K562 (cell line): ENCODE results near the gene PRKAG2. TPM values are rescaled to one million over a fixed set of nuclear protein-coding genes. Genes with fewer than 3 reads are reported as not detected.

ENCODE experiments used
- ATAC-seq: fragments of 200-7000 bp; cut with Tn5 transposase; 3 replicates; pipeline ENCODE4 v1.9.1; 2020; ENCODE audit warnings: moderate library complexity
- BruUV-seq: library from RNA; stranded (reverse); fragments of 400-500 nt; replicated peaks from 2 replicates; lab custom pipeline; 2021; lab: Mats Ljungman, UMichigan
- CTCF ChIA-PET: fragments of 300-600 bp; formaldehyde crosslinking; extraction: SDS; loops from one replicate; lab custom pipeline; 2021; ENCODE audit warnings: low intra/inter-chr PET ratio; lab: Yijun Ruan, JAX
- POLR2A ChIA-PET: fragments of 300-600, 350-650 bp; sonication (Branson Sonifier 250); formaldehyde crosslinking; extraction: SDS; loops from one replicate; lab custom pipeline; 2021; ENCODE audit warnings: antibody characterized with exemption, inconsistent platforms; lab: Yijun Ruan, JAX
- DNase-seq, 4 experiments: peaks; one replicate each; pipeline versions ENCODE4 v3.0.0 to v3.0.0-alpha.2; 2011 to 2018; ENCODE audit warnings: low spot score in 3 of 4, mixed read lengths in 3 of 4; ENCODE audit errors: extremely low read depth in 1 of 4
- FAIRE-seq: peaks from 2 replicates; lab custom pipeline; 2011; peaks lifted over from hg19 to GRCh38; lab: Jason Lieb, UNC
- H2AFZ ChIP-seq: 2 replicates; pipeline ENCODE4 v1.6.0; 2011; ENCODE audit warnings: low read depth, low read length, control low read depth, inconsistent platforms
- H3K27ac ChIP-seq: fragments of 200-600 bp; 3 replicates; pipeline ENCODE4 v1.8.0; 2011; ENCODE audit warnings: low read depth, mild to moderate bottlenecking, control low read depth, inconsistent platforms, low read length, moderate library complexity, mixed read lengths; ENCODE audit errors: extremely low read depth
- H3K27me3 ChIP-seq, 2 experiments: fragments of 300-600 bp in 1 of 2; 2 replicates in 1 of 2; 3 replicates in 1 of 2; pipeline versions ENCODE4 v1.6.0 to v1.8.0; 2011; ENCODE audit warnings: inconsistent platforms in 2 of 2, low read length in 2 of 2, mild to moderate bottlenecking in 1 of 2, mixed read lengths in 1 of 2, moderate library complexity in 1 of 2; ENCODE audit not compliant: control insufficient read depth in 2 of 2, insufficient read depth in 2 of 2
- H3K36me3 ChIP-seq: fragments of 300-600 bp; 3 replicates; pipeline ENCODE4 v1.8.0; 2011; ENCODE audit warnings: mild to moderate bottlenecking, low read length, inconsistent platforms; ENCODE audit not compliant: control insufficient read depth, insufficient read depth
- H3K4me1 ChIP-seq, 2 experiments: fragments of 200-600 bp in 1 of 2; replicated peaks in 1 of 2; 2 replicates in 1 of 2; 3 replicates in 1 of 2; pipeline versions ENCODE4 v1.5.1 to v1.8.0; 2011; ENCODE audit warnings: inconsistent platforms in 2 of 2, low read length in 2 of 2, mild to moderate bottlenecking in 1 of 2, mixed read lengths in 1 of 2, moderate library complexity in 1 of 2; ENCODE audit not compliant: control insufficient read depth in 2 of 2, insufficient read depth in 2 of 2
- H3K4me2 ChIP-seq: 2 replicates; pipeline ENCODE4 v1.6.1; 2011; ENCODE audit warnings: low read length, control low read depth, inconsistent platforms, mixed read lengths; ENCODE audit not compliant: insufficient read depth
- H3K4me3 ChIP-seq: fragments of 200-600 bp; sonication (generic), shearing (Covaris generic); 2 replicates; pipeline ENCODE4 v1.5.1; 2016; ENCODE audit warnings: control low read depth, inconsistent platforms
- H3K79me2 ChIP-seq: fragments of 200-600 bp; 3 replicates; pipeline ENCODE4 v1.8.0; 2011; ENCODE audit warnings: low read length, inconsistent platforms; ENCODE audit not compliant: control insufficient read depth, insufficient read depth
- H3K9ac ChIP-seq, 2 experiments: 2 replicates each; pipeline versions ENCODE4 v1.6.0 to v1.6.1; 2011; ENCODE audit warnings: low read depth in 2 of 2, low read length in 2 of 2, control low read depth in 1 of 2, inconsistent platforms in 1 of 2, mild to moderate bottlenecking in 1 of 2, mixed read lengths in 1 of 2; ENCODE audit not compliant: insufficient read depth in 1 of 2
- H3K9me1 ChIP-seq: one replicate; pipeline ENCODE4 v1.6.0; 2011; ENCODE audit warnings: inconsistent platforms, mild to moderate bottlenecking, low read length, moderate library complexity; ENCODE audit not compliant: control insufficient read depth, insufficient read depth
- H3K9me3 ChIP-seq: replicated peaks from 2 replicates; pipeline ENCODE4 v1.5.1; 2011; ENCODE audit warnings: low read depth, low read length, inconsistent platforms; ENCODE audit not compliant: control insufficient read depth, insufficient read depth
- H4K20me1 ChIP-seq: replicated peaks from 2 replicates; pipeline ENCODE4 v1.6.1; 2011; ENCODE audit warnings: low read length, inconsistent platforms, mixed read lengths; ENCODE audit not compliant: control insufficient read depth, insufficient read depth
- CREB1 ChIP-seq, 2 experiments: sonication (generic) in 1 of 2; formaldehyde crosslinking in 1 of 2; IDR thresholded peaks; 2 replicates each; pipeline versions ENCODE4 v1.6.1 to v1.8.0; 2012 to 2022; ENCODE audit warnings: inconsistent platforms in 1 of 2, mild to moderate bottlenecking in 1 of 2, missing genetic modification reagents in 1 of 2, moderate library complexity in 1 of 2
- EZH2 ChIP-seq: IDR thresholded peaks from 2 replicates; pipeline ENCODE4 v1.6.1; 2012; ENCODE audit warnings: low read depth, mild to moderate bottlenecking, inconsistent platforms, low read length, borderline replicate concordance
- SOX6 ChIP-seq: fragments of 450-650 bp; IDR thresholded peaks from 2 replicates; pipeline ENCODE4 v1.6.1; 2014; ENCODE audit warnings: mild to moderate bottlenecking
- TEAD1 ChIP-seq, 2 experiments: fragments of 450-650 bp in 1 of 2; sonication (generic) in 1 of 2; formaldehyde crosslinking; IDR thresholded peaks; 2 replicates each; pipeline versions ENCODE4 v1.4.0 to v1.8.0; 2020 to 2022; ENCODE audit warnings: mild to moderate bottlenecking in 2 of 2, missing genetic modification reagents in 1 of 2
- WGBS: fragments of 100-300 bp; shearing (Covaris generic); methylation state at CpG from one replicate; pipeline ENCODE4 v1.1.6; 2016; ENCODE audit warnings: low coverage, mixed read lengths; ENCODE audit not compliant: insufficient coverage; ENCODE audit errors: missing lambda C conversion rate; 5-methylcytosine and 5-hydroxymethylcytosine counted together
- in situ Hi-C: fragments of 300-500 bp; cut with MboI; formaldehyde crosslinking; loops from 4 replicates; pipeline ENCODE4 v1.15.0; 2018; ENCODE audit warnings: inconsistent platforms, mixed read lengths
- intact Hi-C: fragments of 100-400 bp; cut with micrococcal nuclease; formaldehyde crosslinking; loops from 2 replicates; pipeline ENCODE4 v1.14.2; 2022
- polyA plus RNA-seq, 8 experiments: library from polyadenylated mRNA; depleted of rRNA in 4 of 8; stranded (reverse) in 5 of 8; unstranded in 3 of 8; fragments of >200 nt; fragmentation: Nextera tagmentation in 2 of 8; fragmentation: Illumina TruSeq in 1 of 8; extraction: Ambion mirVana in 2 of 8; extraction: Trizol in 1 of 8; gene quantifications; 2 replicates each; pipeline versions ENCODE4 v1.2.1 to v1.2.3, GENCODE V29; 2011 to 2014; ENCODE audit warnings: inconsistent platforms in 1 of 8, missing spikeins in 1 of 8
- total RNA-seq, 7 experiments: library from RNA; depleted of rRNA in 6 of 7; stranded (reverse); fragments of >200 nt in 6 of 7; fragmentation: Illumina TruSeq in 2 of 7; extraction: Trizol in 2 of 7; gene quantifications; 2 replicates each; pipeline versions ENCODE4 v1.2.1 to v1.2.3, GENCODE V29; 2011 to 2021; ENCODE audit warnings: low replicate concordance in 1 of 7
- TF ChIP-seq, protein P1 (sequence below): sonication (generic); formaldehyde crosslinking; IDR thresholded peaks from 2 replicates; pipeline ENCODE4 v1.8.0; 2022; ENCODE audit warnings: missing genetic modification reagents, mild to moderate bottlenecking, moderate library complexity, borderline replicate concordance

The PRKAG2 gene
- total and polyA plus RNA-seq, 9 of the 15 experiments (the other 6 are each of a cell fraction or from before 2014, with no cell fraction given) = 0.99 to 5.6 (median 3.3) TPM

DNA sequence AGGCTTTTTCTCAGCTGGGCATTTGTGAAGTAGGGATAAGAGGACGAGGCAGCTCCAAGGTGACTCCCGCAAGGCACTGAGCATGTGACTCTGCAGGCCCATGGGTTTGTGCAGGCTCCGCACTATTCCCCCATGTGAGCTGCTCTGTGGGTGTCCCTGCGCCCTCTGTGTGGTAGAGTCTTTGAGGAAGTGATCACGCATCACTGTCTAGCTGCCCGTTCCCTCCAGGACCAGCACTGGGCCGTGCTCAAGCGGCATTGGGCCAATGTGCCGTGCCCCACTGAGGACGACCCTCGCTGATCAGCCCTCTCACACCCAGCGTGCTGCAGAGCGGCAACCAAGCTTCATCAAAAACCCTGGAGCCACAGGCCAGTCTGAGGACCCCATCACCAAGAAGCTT, 7.5 kb downstream of the PRKAG2 start (continued):
- no peak for TF ChIP-seq EZH2

GRCh38 chr7:151869109-151869428, 7.8 kb downstream of the PRKAG2 start:
- no peak for TF ChIP-seq SOX6
- ATAC-seq (no peak), FAIRE-seq (no peak), DNase-seq (no peak)
- under 1% methylated on average over 6 of the region's 6 CpGs for WGBS
- Histone ChIP-seq H3K27ac (no peak overlapping the region), H3K4me2 (no peak overlapping the region), H3K9me3 (no peaks in the 10 kb centered on the region), H3K9ac (no peak overlapping the region), H2AFZ (no peak overlapping the region), H3K9me1 (peaks cover 7% of the 10 kb centered on the region), H3K79me2 (no peaks in the 10 kb centered on the region), H3K36me3 (no peaks in the 10 kb centered on the region), H3K4me1 (peaks cover 0 to 5% of the 10 kb centered on the region in 2 experiments; a peak in 1 of 5 replicates), H4K20me1 (peaks cover 10% of the 10 kb centered on the region; the same call in 1 of the 2 replicates), H3K4me3 (no peak overlapping the region), H3K27me3 (peaks cover 57 to 85% of the 10 kb centered on the region in 2 experiments)
- in situ Hi-C loops (no loop called here), intact Hi-C loops (no loop called here)
- no TSS peak for BruUV-seq
- POLR2A ChIA-PET = interaction anchor here (1.5 kb wide), 1 partner anchor 9 kb away, joined by 4 read pairs; no protein-coding TSS in a partner anchor
- CTCF ChIA-PET = no interaction called here

DNA sequence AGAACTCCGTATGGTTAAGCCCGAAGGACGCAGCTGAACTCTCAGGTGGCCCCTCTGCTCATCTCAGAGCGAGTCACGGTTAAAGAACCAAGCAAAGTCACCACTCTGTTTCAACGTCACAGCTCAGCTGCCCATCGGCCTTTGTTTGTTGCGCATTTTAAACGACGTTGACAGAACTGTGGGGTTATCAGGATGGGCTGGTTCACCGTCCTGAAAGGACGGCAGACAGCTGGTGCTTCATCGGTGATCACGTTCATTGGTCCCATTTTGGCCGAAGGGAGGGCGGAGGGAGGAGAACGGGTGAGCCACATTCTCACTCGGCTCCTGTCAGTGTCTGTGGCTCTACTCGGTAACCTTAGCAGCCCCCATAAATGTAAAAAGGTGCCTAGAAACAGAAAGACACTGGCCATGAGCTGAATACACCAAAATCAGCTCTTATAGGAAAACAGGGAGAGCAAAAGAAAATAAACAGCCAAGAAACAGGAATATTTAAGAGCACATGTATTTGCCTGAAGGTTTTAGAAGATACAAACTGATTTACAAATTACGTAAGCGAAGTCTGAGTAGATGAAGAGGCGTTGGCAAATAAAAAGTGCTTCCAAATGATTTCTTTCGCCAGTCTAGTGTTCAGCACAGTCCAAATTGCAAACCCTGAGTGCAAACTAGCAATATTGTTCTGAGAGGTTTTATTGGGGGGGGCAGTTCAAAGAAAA, 8.4 kb downstream of the PRKAG2 start:
- Histone ChIP-seq H3K4me1 (peaks cover 0 to 5% of the 10 kb centered on the region in 2 experiments; a peak in 1 of 5 replicates), H2AFZ (no peak overlapping the region), H3K36me3 (no peaks in the 10 kb centered on the region), H3K27me3 (peaks cover 61 to 90% of the 10 kb centered on the region in 2 experiments), H3K9me1 (peaks cover 7% of the 10 kb centered on the region), H3K79me2 (no peaks in the 10 kb centered on the region), H3K27ac (no peak overlapping the region), H3K4me2 (no peak overlapping the region), H3K9ac (no peak overlapping the region), H3K9me3 (no peaks in the 10 kb centered on the region), H3K4me3 (no peak overlapping the region), H4K20me1 (peaks cover 10% of the 10 kb centered on the region; the same call in 1 of the 2 replicates)
- FAIRE-seq = peak; percentile 54
- BruUV-seq = no TSS peak
- intact Hi-C loops = no loop called here
- no peak for ATAC-seq
- in situ Hi-C loops = no loop called here
- 1% methylated on average over 23 of the region's 23 CpGs for WGBS
- ChIA-PET CTCF (no interaction called here), POLR2A (interaction anchor here (1.5 kb wide), 1 partner anchor 9 kb away, joined by 4 read pairs; no protein-coding TSS in a partner anchor)
- no peak for TF ChIP-seq CREB1 (IDR thresholded peaks at IDR 0.05)
- TF ChIP-seq CREB1 (CRISPR knock-in tag; IDR thresholded peaks at IDR 0.05) = 0 out of 2 replicates have a peak, but pooled peaks have one; percentile 35
- TF ChIP-seq, protein P1, sequence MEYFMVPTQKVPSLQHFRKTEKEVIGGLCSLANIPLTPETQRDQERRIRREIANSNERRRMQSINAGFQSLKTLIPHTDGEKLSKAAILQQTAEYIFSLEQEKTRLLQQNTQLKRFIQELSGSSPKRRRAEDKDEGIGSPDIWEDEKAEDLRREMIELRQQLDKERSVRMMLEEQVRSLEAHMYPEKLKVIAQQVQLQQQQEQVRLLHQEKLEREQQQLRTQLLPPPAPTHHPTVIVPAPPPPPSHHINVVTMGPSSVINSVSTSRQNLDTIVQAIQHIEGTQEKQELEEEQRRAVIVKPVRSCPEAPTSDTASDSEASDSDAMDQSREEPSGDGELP (CRISPR knock-in tag) = 0 out of 2 replicates have a peak, but pooled peaks have one; percentile 17
- TF ChIP-seq TEAD1 (CRISPR knock-in tag; IDR thresholded peaks at IDR 0.05) = no peak
- no peak for DNase-seq
